CD4-positive, CD25-positive, alpha-beta regulatory T cell (primary cell): ENCODE results near the gene DPYD. TPM values are rescaled to one million over a fixed set of nuclear protein-coding genes. Genes with fewer than 3 reads are reported as not detected.

Experiments
- ATAC-seq, 2 donors: fragments of 150-1000 bp; cut with Tn5 transposase; one replicate each; pipeline ENCODE4 v1.10.0; 2021; ENCODE audit warnings: low read depth in 2 of 2, moderate number of reproducible peaks in 2 of 2, moderate library complexity in 1 of 2
- DNase-seq, 3 donors: peaks; one replicate each; pipeline versions ENCODE4 v3.0.0 to v3.0.0-alpha.2; 2012 to 2022; ENCODE audit warnings: mixed read lengths in 1 of 3
- H3K27ac ChIP-seq: one replicate; pipeline ENCODE4 v1.7.0; 2013; ENCODE audit warnings: mild to moderate bottlenecking, low read length; ENCODE audit not compliant: insufficient read depth, poor library complexity, severe bottlenecking
- H3K27me3 ChIP-seq: one replicate; pipeline ENCODE4 v1.7.0; 2013; ENCODE audit warnings: low read length; ENCODE audit not compliant: control insufficient read depth, insufficient read depth
- H3K36me3 ChIP-seq: one replicate; pipeline ENCODE4 v1.7.0; 2013; ENCODE audit warnings: mild to moderate bottlenecking, low read length, moderate library complexity; ENCODE audit not compliant: control insufficient read depth, insufficient read depth
- H3K4me1 ChIP-seq: 2 replicates; pipeline ENCODE4 v1.7.0; 2013; ENCODE audit warnings: mild to moderate bottlenecking, low read length; ENCODE audit not compliant: insufficient read depth, control insufficient read depth, poor library complexity, severe bottlenecking
- H3K4me3 ChIP-seq: one replicate; pipeline ENCODE4 v1.7.0; 2013; ENCODE audit warnings: low read depth, mild to moderate bottlenecking, low read length, moderate library complexity
- H3K9me3 ChIP-seq, 2 experiments: 1 replicate in 1 of 2; 2 replicates in 1 of 2; pipeline ENCODE4 v1.7.0; 2013; ENCODE audit warnings: low read length in 2 of 2, mild to moderate bottlenecking in 1 of 2, moderate library complexity in 1 of 2; ENCODE audit not compliant: control insufficient read depth in 2 of 2
- H3K27ac Mint-ChIP-seq, 3 donors: one replicate each; pipeline ENCODE4 v1.8.0; 2020 to 2022; ENCODE audit warnings: mild to moderate bottlenecking in 3 of 3, mixed read lengths in 3 of 3, moderate library complexity in 2 of 3
- H3K27me3 Mint-ChIP-seq: one replicate; pipeline ENCODE4 v1.8.0; 2022; ENCODE audit warnings: mild to moderate bottlenecking, mixed read lengths
- H3K36me3 Mint-ChIP-seq: one replicate; pipeline ENCODE4 v1.8.0; 2020; ENCODE audit warnings: mixed read lengths
- H3K4me1 Mint-ChIP-seq, 4 donors: one replicate each; pipeline ENCODE4 v1.8.0; 2020 to 2022; ENCODE audit warnings: mixed read lengths in 4 of 4, mild to moderate bottlenecking in 1 of 4
- H3K4me3 Mint-ChIP-seq, 4 donors: one replicate each; pipeline ENCODE4 v1.8.0; 2020 to 2022; ENCODE audit warnings: mild to moderate bottlenecking in 4 of 4, mixed read lengths in 4 of 4, moderate library complexity in 3 of 4
- H3K9me3 Mint-ChIP-seq, 7 donors: one replicate each; pipeline ENCODE4 v1.8.0; 2020 to 2022; ENCODE audit warnings: mixed read lengths in 7 of 7, mild to moderate bottlenecking in 3 of 7, moderate library complexity in 2 of 7
- polyA plus RNA-seq, 4 donors: library from polyadenylated mRNA; unstranded; fragments of 300-500 nt; fragmentation: Illumina TruSeq; gene quantifications; one replicate each; pipeline ENCODE4 v1.2.3, GENCODE V29; 2021
- total RNA-seq: library from RNA; stranded (reverse); gene quantifications from one replicate; pipeline ENCODE4 v1.2.3, GENCODE V29; 2022

Gene DPYD
- total and polyA plus RNA-seq, 5 donors from 2014 or later: 47.6 to 87.3 (median 55.2) TPM

GRCh38 chr1:97649591-97649990 lies 271.2 kb downstream of the DPYD start:
- H3K4me3 ChIP-seq: no peak overlapping the region
- no peaks in the 10 kb centered on the region for H3K27me3 Mint-ChIP-seq
- DNase-seq: no peak
- no peaks in the 10 kb centered on the region for H3K4me1 ChIP-seq
- peaks cover 0 to 24% (median 4%) of the 10 kb centered on the region in 7 donors for H3K9me3 Mint-ChIP-seq
- no peak overlapping the region for H3K27ac ChIP-seq
- H3K4me3 Mint-ChIP-seq: no peak overlapping the region
- peaks cover 43% of the 10 kb centered on the region for H3K36me3 Mint-ChIP-seq
- H3K27ac Mint-ChIP-seq: no peak overlapping the region
- ATAC-seq: no peak
- peaks cover 10 to 11% of the 10 kb centered on the region in 2 experiments for H3K9me3 ChIP-seq
- H3K4me1 Mint-ChIP-seq: peaks cover 4 to 7% (median 4%) of the 10 kb centered on the region in 4 donors
- H3K27me3 ChIP-seq: no peaks in the 10 kb centered on the region
- no peaks in the 10 kb centered on the region for H3K36me3 ChIP-seq

GRCh38 chr1:97647776-97648175 lies 273.1 kb downstream of the DPYD start:
- Mint-ChIP-seq H3K36me3 (peaks cover 40% of the 10 kb centered on the region), H3K27me3 (no peaks in the 10 kb centered on the region), H3K9me3 (peaks cover 0 to 24% (median 4%) of the 10 kb centered on the region in 7 donors), H3K4me1 (peaks cover 0 to 6% (median 3%) of the 10 kb centered on the region in 4 donors), H3K4me3 (no peak overlapping the region), H3K27ac (no peak overlapping the region)
- Histone ChIP-seq H3K4me3 (no peak overlapping the region), H3K27ac (no peak overlapping the region), H3K4me1 (no peaks in the 10 kb centered on the region), H3K36me3 (no peaks in the 10 kb centered on the region), H3K27me3 (no peaks in the 10 kb centered on the region), H3K9me3 (peaks cover 10 to 11% of the 10 kb centered on the region in 2 experiments)
- no peak for DNase-seq
- no peak for ATAC-seq

- Histone ChIP-seq H3K27me3 (no peaks in the 10 kb centered on the region), H3K4me1 (no peaks in the 10 kb centered on the region), H3K36me3 (no peaks in the 10 kb centered on the region), H3K27ac (no peak overlapping the region), H3K4me3 (no peak overlapping the region), H3K9me3 (peaks cover 10 to 11% of the 10 kb centered on the region in 2 experiments)
- H3K4me1 Mint-ChIP-seq: peaks cover 0 to 6% (median 2%) of the 10 kb centered on the region in 4 donors
- H3K9me3 Mint-ChIP-seq: peaks cover 0 to 24% (median 4%) of the 10 kb centered on the region in 7 donors
- ATAC-seq (no peak), DNase-seq (no peak)
- H3K36me3 Mint-ChIP-seq: peaks cover 39% of the 10 kb centered on the region
- no peaks in the 10 kb centered on the region for H3K27me3 Mint-ChIP-seq
- H3K4me3 Mint-ChIP-seq: no peak overlapping the region
- H3K27ac Mint-ChIP-seq: no peak overlapping the region
Measured at GRCh38 chr1:97646071-97646470, 274.8 kb downstream of the DPYD start.

- no peaks in the 10 kb centered on the region for H3K27me3 ChIP-seq
- peaks cover 22% of the 10 kb centered on the region for H3K36me3 Mint-ChIP-seq
- H3K27me3 Mint-ChIP-seq: no peaks in the 10 kb centered on the region
- H3K27ac Mint-ChIP-seq: no peak overlapping the region
- DNase-seq (no peak), ATAC-seq (no peak)
- peaks cover 0 to 13% (median 3%) of the 10 kb centered on the region in 4 donors for H3K4me1 Mint-ChIP-seq
- H3K9me3 Mint-ChIP-seq: peaks cover 0 to 9% (median 1%) of the 10 kb centered on the region in 7 donors
- no peak overlapping the region for H3K27ac ChIP-seq
- H3K4me3 Mint-ChIP-seq: no peak overlapping the region
- no peaks in the 10 kb centered on the region for H3K4me1 ChIP-seq
- H3K4me3 ChIP-seq: no peak overlapping the region
- H3K36me3 ChIP-seq: peaks cover 2% of the 10 kb centered on the region
- H3K9me3 ChIP-seq: no peaks in the 10 kb centered on the region
Measured at GRCh38 chr1:97640677-97641076, 280.2 kb downstream of the DPYD start.

- H3K4me3 ChIP-seq: no peak overlapping the region
- no peak overlapping the region for H3K27ac ChIP-seq
- Mint-ChIP-seq H3K9me3 (peaks cover 0 to 8% (median 0%) of the 10 kb centered on the region in 7 donors), H3K27me3 (no peaks in the 10 kb centered on the region), H3K4me1 (peaks cover 4 to 25% (median 7%) of the 10 kb centered on the region in 4 donors), H3K4me3 (no peak overlapping the region), H3K36me3 (peaks cover 30% of the 10 kb centered on the region), H3K27ac (no peak overlapping the region)
- no peaks in the 10 kb centered on the region for H3K27me3 ChIP-seq
- H3K36me3 ChIP-seq: peaks cover 2% of the 10 kb centered on the region
- no peaks in the 10 kb centered on the region for H3K4me1 ChIP-seq
- ATAC-seq (no peak), DNase-seq (no peak)
- no peaks in the 10 kb centered on the region for H3K9me3 ChIP-seq
Measured at GRCh38 chr1:97636941-97637340, 283.9 kb downstream of the DPYD start.

- no peak overlapping the region for H3K4me3 ChIP-seq
- peaks cover 2% of the 10 kb centered on the region for H3K36me3 ChIP-seq
- peaks cover 25% of the 10 kb centered on the region for H3K36me3 Mint-ChIP-seq
- H3K27ac ChIP-seq: no peak overlapping the region
- no peak overlapping the region for H3K27ac Mint-ChIP-seq
- no peaks in the 10 kb centered on the region for H3K4me1 ChIP-seq
- peaks cover 0 to 22% (median 14%) of the 10 kb centered on the region in 4 donors for H3K4me1 Mint-ChIP-seq
- H3K9me3 ChIP-seq: no peaks in the 10 kb centered on the region
- ATAC-seq: no peak
- no peaks in the 10 kb centered on the region for H3K27me3 Mint-ChIP-seq
- peaks cover 0 to 8% (median 0%) of the 10 kb centered on the region in 7 donors for H3K9me3 Mint-ChIP-seq
- DNase-seq: no peak
- no peak overlapping the region for H3K4me3 Mint-ChIP-seq
- H3K27me3 ChIP-seq: no peaks in the 10 kb centered on the region
Measured at GRCh38 chr1:97634758-97635157, 286.1 kb downstream of the DPYD start.

GRCh38 chr1:97632776-97633175 lies 288.1 kb downstream of the DPYD start:
- H3K27ac Mint-ChIP-seq: no peak overlapping the region
- peaks cover 2% of the 10 kb centered on the region for H3K36me3 ChIP-seq
- peaks cover 25% of the 10 kb centered on the region for H3K36me3 Mint-ChIP-seq
- DNase-seq (no peak), ATAC-seq (no peak)
- no peak overlapping the region for H3K4me3 ChIP-seq
- H3K4me1 ChIP-seq: no peaks in the 10 kb centered on the region
- peaks cover 4 to 21% (median 14%) of the 10 kb centered on the region in 4 donors for H3K4me1 Mint-ChIP-seq
- H3K27me3 ChIP-seq: no peaks in the 10 kb centered on the region
- H3K9me3 ChIP-seq: no peaks in the 10 kb centered on the region
- H3K27ac ChIP-seq: no peak overlapping the region
- peaks cover 0 to 5% (median 0%) of the 10 kb centered on the region in 7 donors for H3K9me3 Mint-ChIP-seq
- no peak overlapping the region for H3K4me3 Mint-ChIP-seq
- H3K27me3 Mint-ChIP-seq: no peaks in the 10 kb centered on the region

DNA sequence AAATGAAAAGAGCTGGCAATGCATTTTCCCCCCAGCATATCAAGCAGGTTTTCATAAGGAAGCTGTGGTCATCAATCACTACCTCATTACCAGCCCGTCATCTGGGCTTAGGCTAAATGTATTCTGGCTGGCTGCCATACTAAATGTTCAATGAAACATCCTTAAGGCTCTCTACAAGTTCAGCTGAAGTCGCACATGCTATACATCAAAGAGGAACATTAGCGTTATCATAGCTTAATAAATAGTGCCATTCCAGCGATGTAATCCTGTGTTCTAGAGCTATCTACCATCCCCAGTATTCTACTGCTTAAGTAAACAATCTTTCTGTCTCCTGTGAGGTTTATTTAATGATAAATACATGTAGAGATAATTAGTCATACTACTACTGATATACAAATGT lies 288.8 kb downstream of the DPYD start:
- no peak for DNase-seq
- no peak overlapping the region for H3K4me3 ChIP-seq
- H3K4me1 ChIP-seq: no peaks in the 10 kb centered on the region
- peaks cover 21% of the 10 kb centered on the region for H3K36me3 Mint-ChIP-seq
- no peak overlapping the region for H3K27ac ChIP-seq
- H3K4me1 Mint-ChIP-seq: peaks cover 4 to 21% (median 14%) of the 10 kb centered on the region in 4 donors
- no peaks in the 10 kb centered on the region for H3K9me3 ChIP-seq
- peaks cover 0 to 5% (median 0%) of the 10 kb centered on the region in 7 donors for H3K9me3 Mint-ChIP-seq
- H3K4me3 Mint-ChIP-seq: no peak overlapping the region
- peaks cover 2% of the 10 kb centered on the region for H3K36me3 ChIP-seq
- no peak overlapping the region for H3K27ac Mint-ChIP-seq
- H3K27me3 ChIP-seq: no peaks in the 10 kb centered on the region
- H3K27me3 Mint-ChIP-seq: no peaks in the 10 kb centered on the region
- ATAC-seq: no peak
